ENCODE results near the gene ARPC5L. TPM values are rescaled to one million over a fixed set of nuclear protein-coding genes. Genes with fewer than 3 reads are reported as not detected.
"Not testable (repeated sequence)": the region's sequence is repeated elsewhere in the genome, so short reads cannot be mapped to it uniquely, and the experiment has no call there.

Gene ARPC5L
- total and polyA plus RNA-seq, 2 of the 8 experiments (the other 6 are each of a cell fraction or from before 2014, with no cell fraction given): 34.1 to 50.6 TPM

DNA sequence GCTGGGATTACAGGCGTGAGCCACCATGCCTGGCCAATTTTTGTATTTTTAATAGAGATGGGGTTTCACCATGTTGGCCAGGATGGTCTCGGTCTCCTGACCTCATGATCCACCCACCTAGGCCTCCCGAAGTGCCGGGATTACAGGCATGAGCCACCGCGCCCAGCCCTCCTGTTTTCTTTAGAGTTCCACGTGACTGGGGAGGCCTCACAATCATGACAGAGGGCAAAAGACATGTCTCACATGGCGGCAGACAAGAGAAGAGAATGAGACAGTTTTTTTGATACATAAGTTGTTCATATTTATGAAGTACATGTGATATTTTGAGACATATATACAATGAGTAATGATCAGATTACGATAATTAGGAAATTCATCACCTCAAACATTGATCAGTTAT is 15.5 kb upstream of the ARPC5L start:
- H3K14ac ChIP-seq (ENCODE audit: insufficient read length); H2AFZ ChIP-seq (ENCODE audit: low read length); H2BK15ac ChIP-seq (ENCODE audit: low read length); H3K56ac ChIP-seq (replicated peaks; ENCODE audit: insufficient read length, low read depth, low read length); H3K9me3 ChIP-seq (ENCODE audit: insufficient read depth in 2 of 2, low read depth in 1 of 2, low read length in 1 of 2); FAIRE-seq; H2BK12ac ChIP-seq (ENCODE audit: low read depth, low read length); H3K27ac ChIP-seq (ENCODE audit: low read depth, low read length); H3K79me1 ChIP-seq (ENCODE audit: low read depth, low read length); H3K36me3 ChIP-seq (ENCODE audit: control insufficient read depth in 2 of 4, insufficient read depth in 4 of 4, low read length in 3 of 4); H2BK120ac ChIP-seq (replicated peaks; ENCODE audit: low read depth, low read length); H4K91ac ChIP-seq (replicated peaks; ENCODE audit: insufficient read length, low read length); H3K23me2 ChIP-seq (ENCODE audit: low read depth, low read length); DNase-seq (ENCODE audit: low read depth in 1 of 2, low spot score in 2 of 2); H3K9ac ChIP-seq (replicated peaks in 1 of 4; ENCODE audit: extremely low read depth in 1 of 4, low read depth in 3 of 4, low read length in 3 of 4); H2BK5ac ChIP-seq (ENCODE audit: low read depth, low read length); H4K20me1 ChIP-seq (replicated peaks in 1 of 2; ENCODE audit: control insufficient read depth in 1 of 2, insufficient read depth in 2 of 2, low read length in 2 of 2); H4K5ac ChIP-seq (ENCODE audit: insufficient read length, low read depth, low read length); H3K18ac ChIP-seq (ENCODE audit: extremely low read depth, low read length); H3K4ac ChIP-seq (replicated peaks; ENCODE audit: insufficient read length, low read depth, low read length); H3K4me3 ChIP-seq (ENCODE audit: extremely low read depth in 1 of 4, insufficient read depth in 2 of 4, low read depth in 3 of 4, low read length in 4 of 4); H3K27me3 ChIP-seq (replicated peaks in 1 of 4; ENCODE audit: control insufficient read depth in 3 of 4, extremely low read depth in 1 of 4, insufficient read depth in 3 of 4, low read length in 3 of 4); H2AK5ac ChIP-seq (ENCODE audit: low read depth, low read length); H3K4me1 ChIP-seq (replicated peaks in 1 of 4; ENCODE audit: control insufficient read depth in 3 of 4, insufficient read depth in 4 of 4, low read length in 3 of 4); H2BK20ac ChIP-seq (ENCODE audit: low read length); H4K8ac ChIP-seq (ENCODE audit: extremely low read depth, insufficient read depth, low read length); H3K4me2 ChIP-seq (ENCODE audit: insufficient read depth in 1 of 2, low read depth in 2 of 2, low read length in 2 of 2); H3K23ac ChIP-seq (ENCODE audit: insufficient read length); H3K79me2 ChIP-seq (ENCODE audit: control insufficient read depth in 1 of 2, insufficient read depth in 2 of 2, low read length in 2 of 2): not testable (repeated sequence)
- ChIA-PET CTCF (ENCODE audit: partially characterized antibody) (interaction anchor here (0.6 to 65.2 kb wide), 4 partner anchors 3 to 1447 kb away, joined by 3 to 1529 read pairs (median 1414); partner anchors contain the start of genes ARPC5L, NR6A1, OLFML2A and RPL35), POLR2A (ENCODE audit: partially characterized antibody) (interaction anchor here (0.7 to 2.4 kb wide), 5 partner anchors 10 to 422 kb away, joined by 3 to 11 read pairs (median 3); partner anchors contain the start of genes ARPC5L and RPL35)
- WGBS, 2 experiments (ENCODE audit: extremely low coverage in 1 of 2, insufficient coverage in 1 of 2, insufficient read length in 1 of 2, insufficient replicate concordance in 2 of 2, low coverage in 1 of 2, low lambda C conversion rate in 2 of 2, missing lambda C conversion rate in 1 of 2): 96% methylated on average over 9 of the region's 9 CpGs; no CpG with 5 or more reads in 1 of the 2 experiments

All from H1 (cell line).